ENCODE measurements around the gene ANKS1A.

- TF ChIP-seq CTCF (IDR thresholded peaks at IDR 0.05; ENCODE audit: low read length) = no peak
- no peak for TF ChIP-seq EZH2 (optimal IDR thresholded peaks at IDR 0.05; ENCODE audit: low read depth, low read length)
These were observed 21.6 kb upstream of the ANKS1A start for GRCh38 chr6:34867484-34867883.

Data from MM.1S (cell line).